Measurements from ENCODE around the gene HPN. TPM values are rescaled to one million over a fixed set of nuclear protein-coding genes. Genes with fewer than 3 reads are reported as not detected.

Gene HPN
- total RNA-seq, 1 donor from 2014 or later, result not detected

- no peak overlapping the region for H3K27ac Mint-ChIP-seq (ENCODE audit: unreplicated experiment)
- DNase-seq (ENCODE audit: extremely low spot score, unreplicated experiment), result no peak
- TF ChIP-seq CTCF (IDR thresholded peaks at IDR 0.05), result no peak
These were observed 36.1 kb downstream of the HPN start for GRCh38 chr19:35077411-35078223.

GRCh38 chr19:35079826-35080225, 38.3 kb downstream of the HPN start:
- H3K27me3 Mint-ChIP-seq (ENCODE audit: unreplicated experiment), result peaks cover 9% of the 10 kb centered on the region
- DNase-seq (ENCODE audit: extremely low spot score, unreplicated experiment), result no peak

More at GRCh38 chr19:35077411-35078223, 36.1 kb downstream of the HPN start:
- no peaks in the 10 kb centered on the region for H3K4me1 Mint-ChIP-seq (ENCODE audit: unreplicated experiment)
- no peak overlapping the region for H3K4me3 Mint-ChIP-seq (ENCODE audit: unreplicated experiment)
- H3K9me3 Mint-ChIP-seq (ENCODE audit: unreplicated experiment), result no peaks in the 10 kb centered on the region
- H3K36me3 Mint-ChIP-seq (ENCODE audit: unreplicated experiment), result no peaks in the 10 kb centered on the region
- peaks cover 9% of the 10 kb centered on the region for H3K27me3 Mint-ChIP-seq (ENCODE audit: unreplicated experiment)

GRCh38 chr19:35080613-35081170, 39.2 kb downstream of the HPN start:
- H3K4me3 Mint-ChIP-seq (ENCODE audit: unreplicated experiment), result no peak overlapping the region
- H3K27me3 Mint-ChIP-seq (ENCODE audit: unreplicated experiment), result peaks cover 9% of the 10 kb centered on the region
- H3K36me3 Mint-ChIP-seq (ENCODE audit: unreplicated experiment), result no peaks in the 10 kb centered on the region
- H3K27ac Mint-ChIP-seq (ENCODE audit: unreplicated experiment), result no peak overlapping the region
- no peaks in the 10 kb centered on the region for H3K4me1 Mint-ChIP-seq (ENCODE audit: unreplicated experiment)
- no peaks in the 10 kb centered on the region for H3K9me3 Mint-ChIP-seq (ENCODE audit: unreplicated experiment)
- TF ChIP-seq CTCF (IDR thresholded peaks at IDR 0.05), result no peak
- DNase-seq (ENCODE audit: extremely low spot score, unreplicated experiment), result no peak

More at GRCh38 chr19:35079826-35080225, 38.3 kb downstream of the HPN start:
- no peak for TF ChIP-seq CTCF (IDR thresholded peaks at IDR 0.05)
- Mint-ChIP-seq H3K27ac (ENCODE audit: unreplicated experiment) (no peak overlapping the region), H3K4me1 (ENCODE audit: unreplicated experiment) (no peaks in the 10 kb centered on the region), H3K4me3 (ENCODE audit: unreplicated experiment) (no peak overlapping the region), H3K9me3 (ENCODE audit: unreplicated experiment) (no peaks in the 10 kb centered on the region), H3K36me3 (ENCODE audit: unreplicated experiment) (no peaks in the 10 kb centered on the region)

GRCh38 chr19:35081201-35081600, 39.7 kb downstream of the HPN start:
- DNase-seq (ENCODE audit: extremely low spot score, unreplicated experiment), result no peak
- Mint-ChIP-seq H3K4me3 (ENCODE audit: unreplicated experiment) (no peak overlapping the region), H3K27ac (ENCODE audit: unreplicated experiment) (no peak overlapping the region), H3K4me1 (ENCODE audit: unreplicated experiment) (no peaks in the 10 kb centered on the region), H3K9me3 (ENCODE audit: unreplicated experiment) (no peaks in the 10 kb centered on the region), H3K27me3 (ENCODE audit: unreplicated experiment) (peaks cover 9% of the 10 kb centered on the region), H3K36me3 (ENCODE audit: unreplicated experiment) (no peaks in the 10 kb centered on the region)
- no peak for TF ChIP-seq CTCF (IDR thresholded peaks at IDR 0.05)

Data from osteocyte (in vitro differentiated cells).